Fibroblast of lung (primary cell): ENCODE results near the gene PODN. TPM values are rescaled to one million over a fixed set of nuclear protein-coding genes. Genes with fewer than 3 reads are reported as not detected.

Source experiments
- DNase-seq, 2 donors: peaks; one replicate each; pipeline versions ENCODE4 v3.0.0 to v3.0.0-alpha.2; 2010; ENCODE audit warnings: low read depth in 2 of 2
- H2AFZ ChIP-seq: 2 replicates; pipeline ENCODE4 v1.5.1; 2012; ENCODE audit warnings: low read length, control low read depth, inconsistent platforms
- H3K27ac ChIP-seq: 2 replicates; pipeline ENCODE4 v1.5.1; 2011; ENCODE audit warnings: low read length, control low read depth; ENCODE audit not compliant: insufficient read depth
- H3K27me3 ChIP-seq: 2 replicates; pipeline ENCODE4 v1.5.1; 2011; ENCODE audit warnings: mild to moderate bottlenecking, low read length; ENCODE audit not compliant: control insufficient read depth, insufficient read depth
- H3K36me3 ChIP-seq: 2 replicates; pipeline ENCODE4 v1.5.1; 2011; ENCODE audit warnings: low read length; ENCODE audit not compliant: control insufficient read depth, insufficient read depth
- H3K4me1 ChIP-seq: 2 replicates; pipeline ENCODE4 v1.5.1; 2011; ENCODE audit warnings: low read length; ENCODE audit not compliant: control insufficient read depth, insufficient read depth; ENCODE audit errors: extremely low read depth
- H3K4me2 ChIP-seq: 2 replicates; pipeline ENCODE4 v1.5.1; 2011; ENCODE audit warnings: low read length, control low read depth; ENCODE audit not compliant: insufficient read depth; ENCODE audit errors: extremely low read depth
- H3K4me3 ChIP-seq, 4 experiments: fragments of 200-600 bp in 1 of 4; sonication (generic) in 1 of 4; replicated peaks in 1 of 4; 2 replicates each; pipeline ENCODE4 v1.5.1; 2011 to 2016; ENCODE audit warnings: low read length in 4 of 4, low read depth in 3 of 4, mild to moderate bottlenecking in 3 of 4, control low read depth in 2 of 4, inconsistent platforms in 1 of 4, mixed read lengths in 1 of 4; ENCODE audit not compliant: insufficient read depth in 1 of 4; ENCODE audit errors: control extremely low read depth in 1 of 4
- H3K79me2 ChIP-seq: 2 replicates; pipeline ENCODE4 v1.5.1; 2012; ENCODE audit warnings: mild to moderate bottlenecking, low read length, inconsistent platforms; ENCODE audit not compliant: control insufficient read depth, insufficient read depth
- H3K9ac ChIP-seq: 2 replicates; pipeline ENCODE4 v1.5.1; 2011; ENCODE audit warnings: mild to moderate bottlenecking, low read length, control low read depth; ENCODE audit not compliant: insufficient read depth
- H3K9me3 ChIP-seq: 2 replicates; pipeline ENCODE4 v1.5.1; 2012; ENCODE audit warnings: low read depth, low read length; ENCODE audit not compliant: control insufficient read depth, insufficient read depth
- H4K20me1 ChIP-seq: 2 replicates; pipeline ENCODE4 v1.5.1; 2011; ENCODE audit warnings: low read length; ENCODE audit not compliant: control insufficient read depth, insufficient read depth; ENCODE audit errors: extremely low read depth
- EZH2 ChIP-seq: IDR thresholded peaks from 2 replicates; pipeline ENCODE4 v1.5.1; 2012; ENCODE audit warnings: low read length, control low read depth, mild to moderate bottlenecking; ENCODE audit errors: missing control alignments
- polyA plus RNA-seq, 2 donors: library from polyadenylated mRNA; depleted of rRNA in 1 of 2; stranded (reverse) in 1 of 2; unstranded in 1 of 2; fragments of >200 nt; gene quantifications; 2 replicates each; pipeline ENCODE4 v1.2.1, GENCODE V29; 2011 to 2012; ENCODE audit warnings: missing spikeins in 1 of 2
- total RNA-seq: library from RNA; depleted of rRNA; stranded (reverse); fragments of >200 nt; gene quantifications from 2 replicates; pipeline ENCODE4 v1.2.1, GENCODE V29; 2014
- TF ChIP-seq, protein P1 (sequence below), 2 donors: IDR thresholded peaks in 1 of 2; conservative IDR thresholded peaks in 1 of 2; 1 replicate in 1 of 2; 2 replicates in 1 of 2; pipeline ENCODE4 v1.5.1; 2011 to 2012; ENCODE audit warnings: low read length in 2 of 2, control low read depth in 1 of 2, inconsistent platforms in 1 of 2, low read depth in 1 of 2, mild to moderate bottlenecking in 1 of 2

Gene PODN
- total and polyA plus RNA-seq, 2 donors (not counting 1 experiment from before 2014, with no cell fraction given): 31.6 to 49.7 TPM

DNA sequence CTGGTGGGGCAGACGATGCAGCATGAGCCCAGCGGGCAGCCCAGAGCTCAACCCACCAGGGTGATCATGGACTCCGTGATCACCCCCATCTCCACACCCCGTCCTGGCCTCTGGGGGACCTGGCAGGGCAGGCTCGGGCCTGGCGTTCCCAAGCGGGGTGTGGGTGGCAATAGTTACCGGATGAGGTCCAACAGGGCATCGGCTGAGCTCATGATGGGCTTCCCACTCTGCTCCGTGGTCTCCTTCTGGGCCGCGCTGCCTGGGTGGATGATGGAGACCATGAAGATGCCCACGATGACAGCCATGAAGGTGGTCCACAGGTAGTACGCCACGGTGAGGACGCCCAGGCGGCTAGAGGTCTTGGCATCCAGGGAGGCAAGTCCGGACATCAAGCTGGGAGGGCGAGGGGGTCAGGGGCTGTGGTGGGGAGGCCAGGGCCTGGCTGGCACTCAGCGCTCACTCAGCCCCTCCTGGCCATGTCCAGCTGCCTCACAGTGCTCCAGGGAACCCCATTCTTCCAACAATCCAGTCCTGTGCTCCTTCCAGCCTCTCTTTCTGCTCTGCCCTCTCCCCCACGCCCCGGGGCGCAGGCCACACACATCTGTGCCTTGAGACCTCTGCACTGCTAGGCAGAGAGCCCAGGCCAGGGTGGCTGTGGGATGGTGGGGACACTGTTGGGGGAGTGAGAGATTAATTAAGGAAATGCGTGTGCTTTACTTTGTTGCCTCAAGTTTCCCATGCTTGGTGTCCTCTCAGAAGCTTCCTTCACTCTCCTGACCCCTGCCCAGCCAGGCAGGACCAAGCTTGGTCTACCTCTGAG, 52.8 kb downstream of the PODN start:
- no peak overlapping the region for H3K9ac ChIP-seq
- H3K27ac ChIP-seq: no peak overlapping the region
- H3K4me1 ChIP-seq: peaks cover 18% of the 10 kb centered on the region
- H4K20me1 ChIP-seq: no peaks in the 10 kb centered on the region
- H3K4me3 ChIP-seq: no peak overlapping the region
- no peak for DNase-seq
- H3K4me2 ChIP-seq: no peak overlapping the region
- TF ChIP-seq, protein P1, sequence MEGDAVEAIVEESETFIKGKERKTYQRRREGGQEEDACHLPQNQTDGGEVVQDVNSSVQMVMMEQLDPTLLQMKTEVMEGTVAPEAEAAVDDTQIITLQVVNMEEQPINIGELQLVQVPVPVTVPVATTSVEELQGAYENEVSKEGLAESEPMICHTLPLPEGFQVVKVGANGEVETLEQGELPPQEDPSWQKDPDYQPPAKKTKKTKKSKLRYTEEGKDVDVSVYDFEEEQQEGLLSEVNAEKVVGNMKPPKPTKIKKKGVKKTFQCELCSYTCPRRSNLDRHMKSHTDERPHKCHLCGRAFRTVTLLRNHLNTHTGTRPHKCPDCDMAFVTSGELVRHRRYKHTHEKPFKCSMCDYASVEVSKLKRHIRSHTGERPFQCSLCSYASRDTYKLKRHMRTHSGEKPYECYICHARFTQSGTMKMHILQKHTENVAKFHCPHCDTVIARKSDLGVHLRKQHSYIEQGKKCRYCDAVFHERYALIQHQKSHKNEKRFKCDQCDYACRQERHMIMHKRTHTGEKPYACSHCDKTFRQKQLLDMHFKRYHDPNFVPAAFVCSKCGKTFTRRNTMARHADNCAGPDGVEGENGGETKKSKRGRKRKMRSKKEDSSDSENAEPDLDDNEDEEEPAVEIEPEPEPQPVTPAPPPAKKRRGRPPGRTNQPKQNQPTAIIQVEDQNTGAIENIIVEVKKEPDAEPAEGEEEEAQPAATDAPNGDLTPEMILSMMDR (conservative IDR thresholded peaks at IDR 0.05 in 1 of 2, IDR thresholded peaks at IDR 0.05 in 1 of 2; ENCODE audit: low read depth in 1 of 2, low read length in 2 of 2): no peak
- TF ChIP-seq EZH2: no peak
- no peaks in the 10 kb centered on the region for H3K9me3 ChIP-seq
- H3K27me3 ChIP-seq: no peaks in the 10 kb centered on the region
- no peak overlapping the region for H2AFZ ChIP-seq
- no peaks in the 10 kb centered on the region for H3K36me3 ChIP-seq
- H3K79me2 ChIP-seq: no peaks in the 10 kb centered on the region

DNA sequence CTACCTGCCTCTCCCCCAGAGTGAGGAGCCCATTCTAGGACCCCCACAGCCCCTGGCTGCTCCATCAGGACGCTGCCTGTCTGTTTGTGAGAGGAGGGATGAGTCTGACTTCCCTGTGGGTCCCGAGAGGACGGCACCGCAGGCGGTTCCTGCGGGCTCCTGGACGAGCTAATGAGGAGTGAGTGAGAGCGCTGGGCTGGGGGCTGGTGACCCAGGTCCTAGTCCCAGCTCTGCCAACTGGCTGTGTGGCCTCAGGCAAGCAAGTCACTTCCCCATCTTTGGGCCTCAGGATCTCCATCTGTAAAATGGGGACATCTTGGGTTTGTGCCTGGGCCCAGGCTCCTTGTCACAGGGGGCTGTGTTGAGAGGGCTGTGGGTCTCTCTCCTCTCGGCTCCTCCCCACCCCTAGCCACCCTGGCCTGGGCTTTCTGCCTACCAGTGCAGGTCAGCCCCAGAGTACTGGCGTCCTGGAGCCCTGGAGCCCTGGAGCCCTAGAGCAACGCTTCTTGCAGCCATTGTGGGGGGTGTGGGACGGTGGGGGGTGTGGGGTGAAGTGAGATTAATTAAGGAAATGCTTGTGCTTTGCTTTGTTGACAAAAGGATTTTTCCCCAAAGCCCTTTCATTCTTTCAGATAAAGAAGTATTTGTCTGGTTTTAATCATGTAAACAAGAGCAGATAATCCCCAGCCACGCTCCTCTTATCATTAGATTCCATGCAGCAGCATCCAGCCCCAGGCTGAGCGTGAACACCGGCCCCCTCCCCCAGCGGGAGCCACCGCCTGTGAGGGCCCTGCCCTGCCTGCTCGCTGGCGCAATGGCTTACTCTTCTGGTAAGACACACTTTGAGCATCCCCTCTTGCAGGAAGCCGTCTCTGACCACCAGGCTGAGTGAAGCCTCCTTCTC, 53.6 kb downstream of the PODN start:
- no peak overlapping the region for H3K9ac ChIP-seq
- H4K20me1 ChIP-seq: no peaks in the 10 kb centered on the region
- peak in 1 of 2 donors; percentile 62 for DNase-seq
- no peaks in the 10 kb centered on the region for H3K9me3 ChIP-seq
- H3K27ac ChIP-seq: no peak overlapping the region
- no peaks in the 10 kb centered on the region for H3K79me2 ChIP-seq
- H3K4me3 ChIP-seq: no peak overlapping the region
- peaks cover 17% of the 10 kb centered on the region for H3K4me1 ChIP-seq
- TF ChIP-seq EZH2: no peak
- TF ChIP-seq, protein P1 (conservative IDR thresholded peaks at IDR 0.05 in 1 of 2, IDR thresholded peaks at IDR 0.05 in 1 of 2; ENCODE audit: low read depth in 1 of 2, low read length in 2 of 2): no peak
- H2AFZ ChIP-seq: no peak overlapping the region
- no peak overlapping the region for H3K4me2 ChIP-seq
- H3K36me3 ChIP-seq: no peaks in the 10 kb centered on the region
- no peaks in the 10 kb centered on the region for H3K27me3 ChIP-seq

DNA sequence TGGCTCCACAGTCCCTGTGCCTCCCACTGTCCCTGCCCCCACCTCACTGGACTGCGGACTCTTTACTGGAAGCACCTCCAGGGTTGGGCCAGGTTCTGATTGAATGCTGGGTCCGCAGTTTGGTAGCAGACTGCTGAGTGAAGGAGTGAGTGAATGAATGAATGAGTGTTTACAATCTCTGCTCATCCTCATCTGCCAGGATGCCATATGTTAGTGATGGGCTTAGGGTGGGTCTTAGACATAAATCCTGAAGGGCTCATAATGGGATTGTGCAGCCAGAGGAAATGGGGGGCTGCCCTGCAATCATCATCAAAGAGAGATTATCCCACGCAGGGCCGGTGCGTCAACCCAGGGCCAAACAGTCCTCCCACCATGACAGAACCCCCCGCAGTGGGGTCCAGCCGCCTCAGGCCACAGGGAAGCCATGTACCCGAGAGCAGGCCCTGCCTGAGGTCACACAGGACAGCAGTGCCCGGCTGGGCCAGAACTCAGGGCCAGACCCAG, 54.3 kb downstream of the PODN start:
- TF ChIP-seq, protein P1 (conservative IDR thresholded peaks at IDR 0.05 in 1 of 2, IDR thresholded peaks at IDR 0.05 in 1 of 2; ENCODE audit: low read depth in 1 of 2, low read length in 2 of 2): no peak
- no peak for TF ChIP-seq EZH2
- Histone ChIP-seq H3K27ac (no peak overlapping the region), H3K4me3 (no peak overlapping the region), H4K20me1 (no peaks in the 10 kb centered on the region), H3K36me3 (no peaks in the 10 kb centered on the region), H3K27me3 (no peaks in the 10 kb centered on the region), H3K9ac (no peak overlapping the region), H3K79me2 (no peaks in the 10 kb centered on the region), H3K4me1 (peaks cover 13% of the 10 kb centered on the region), H2AFZ (no peak overlapping the region), H3K4me2 (no peak overlapping the region), H3K9me3 (no peaks in the 10 kb centered on the region)
- DNase-seq: no peak
